GM19455 (cell line): ENCODE data around the gene ANKS1A.
A peak's percentile ranks its signal among the peaks of the same experiment; 100 is the strongest.
"Not testable (repeated sequence)": the region's sequence is repeated elsewhere in the genome, so short reads cannot be mapped to it uniquely, and the experiment has no call there.

Source experiments
- ATAC-seq: cut with Tn5 transposase; IDR thresholded peaks from one replicate; pipeline ENCODE4 v1.9.1; 2021; ENCODE audit not compliant: unreplicated experiment

The ANKS1A gene

DNA sequence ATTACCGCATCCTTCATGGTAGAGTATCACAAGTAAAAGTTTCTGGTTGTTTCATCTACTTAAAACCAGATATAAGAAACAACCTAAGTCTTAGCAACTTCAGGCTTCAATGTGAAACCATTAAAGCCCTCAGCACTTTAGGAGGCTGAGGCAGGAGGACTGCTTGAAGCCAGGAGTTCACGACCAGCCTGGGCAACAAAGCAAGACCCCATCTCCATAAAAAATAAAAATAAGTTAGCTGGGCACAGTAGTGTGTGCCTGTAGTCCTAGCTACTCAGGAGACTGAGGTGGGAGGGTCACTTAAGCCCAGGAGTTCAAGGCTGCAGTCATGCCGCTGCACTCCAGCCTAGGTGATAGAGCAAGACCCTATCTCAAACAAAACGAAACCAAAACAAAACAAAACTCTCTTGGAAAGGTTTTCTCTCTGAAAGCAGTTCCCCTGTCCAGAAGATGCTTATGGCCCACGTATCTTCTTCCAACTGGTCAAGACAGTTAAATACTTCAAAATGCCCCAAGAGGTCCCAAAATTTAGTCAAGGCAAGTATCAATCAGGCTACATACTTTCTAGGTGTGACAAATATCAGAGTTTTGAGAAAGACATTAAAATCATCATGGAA lies 11.1 kb upstream of the ANKS1A start:
- ATAC-seq: no peak

DNA sequence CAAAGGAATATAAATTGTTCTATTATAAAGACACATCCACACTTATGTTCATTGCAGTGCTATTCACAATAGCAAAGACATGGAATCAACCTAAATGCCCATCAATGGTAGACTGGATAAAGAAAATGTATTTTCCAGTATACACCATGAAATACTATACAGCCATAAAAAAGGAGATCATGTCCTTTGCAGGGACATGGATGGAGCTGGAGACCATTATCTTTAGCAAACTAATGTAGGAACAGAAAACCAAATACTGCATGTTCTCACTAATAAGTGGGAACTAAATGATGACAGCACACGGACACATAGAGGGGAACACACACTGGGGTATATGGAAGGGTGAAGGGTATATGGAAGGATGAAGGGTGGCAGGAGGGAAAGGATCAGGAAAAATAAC lies 5.0 kb upstream of the ANKS1A start:
- ATAC-seq: not testable (repeated sequence)

DNA sequence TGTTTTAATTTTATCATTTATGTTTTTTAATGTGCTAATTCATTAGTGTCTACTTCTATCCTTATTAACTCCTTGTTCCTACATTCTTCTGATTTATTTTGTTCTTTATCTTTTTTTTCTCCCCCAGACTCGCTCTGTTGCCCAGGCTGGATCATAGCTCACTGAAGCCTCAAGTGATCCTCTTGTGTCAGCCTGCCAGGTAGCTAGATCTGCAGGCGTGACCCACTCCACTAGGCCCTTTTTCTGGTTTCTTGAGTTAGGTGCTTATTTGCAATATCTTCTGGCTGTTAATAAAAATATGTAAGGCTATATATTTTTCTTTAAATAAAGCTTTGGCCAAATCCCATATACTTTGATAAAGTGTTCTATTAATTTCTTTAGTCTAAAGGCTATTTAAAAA lies 4.1 kb upstream of the ANKS1A start:
- ATAC-seq: no peak

DNA sequence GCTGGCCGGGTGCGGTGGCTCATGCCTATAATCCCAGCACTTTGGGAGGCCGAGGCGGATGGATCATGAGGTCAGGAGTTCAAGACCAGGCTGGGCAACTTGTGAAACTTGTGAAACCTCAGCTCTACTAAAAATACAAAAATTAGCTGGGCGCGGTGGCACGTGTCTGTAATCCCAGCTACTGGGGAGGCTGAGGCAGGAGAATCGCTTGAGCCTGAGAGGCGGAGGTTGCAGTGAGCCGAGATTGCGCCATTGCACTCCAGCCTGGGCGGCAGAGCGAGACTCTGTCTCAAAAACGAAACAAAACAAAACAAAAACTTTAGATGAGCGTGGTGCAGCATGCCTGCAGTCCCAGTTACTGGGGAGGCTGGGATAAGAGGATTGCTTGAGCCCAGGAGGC lies 3.2 kb upstream of the ANKS1A start:
- ATAC-seq: not testable (repeated sequence)

DNA sequence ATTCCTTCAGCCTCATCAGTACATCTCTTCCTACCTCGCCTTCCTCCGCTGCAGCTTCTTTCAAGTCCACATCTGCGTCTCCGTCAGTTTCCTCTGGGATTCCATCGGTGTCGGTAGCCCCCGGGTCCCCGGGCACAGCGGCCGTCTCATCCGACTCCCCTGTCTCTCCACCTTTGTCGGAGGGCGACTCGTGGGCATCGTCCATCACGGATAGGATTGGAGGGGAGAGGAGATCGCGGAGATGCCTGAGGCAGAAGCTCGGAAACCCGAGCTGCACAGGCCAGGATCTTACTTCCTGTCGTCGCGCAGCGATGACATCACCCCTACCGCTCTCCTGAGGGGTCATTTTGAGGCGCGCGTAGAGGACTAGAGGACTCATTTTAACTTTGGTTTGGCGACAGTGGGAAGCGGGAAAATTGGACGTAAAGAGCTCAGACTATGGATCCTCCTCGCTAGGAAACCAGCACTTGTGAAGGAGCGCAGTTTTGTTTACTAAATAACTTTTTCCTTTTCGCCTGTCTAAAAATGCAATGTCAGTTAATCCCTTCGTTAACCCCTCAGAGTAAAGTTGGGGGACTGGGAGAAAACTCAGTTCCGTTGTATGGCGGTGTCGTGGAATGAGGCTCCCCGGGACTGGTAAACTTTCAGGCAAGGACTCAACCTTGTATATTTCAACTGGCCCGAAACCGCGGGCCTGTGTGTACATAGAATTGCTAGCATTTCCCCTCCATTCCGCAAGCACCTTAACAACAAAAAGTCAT lies 1.1 kb upstream of the ANKS1A start, which contains the start of gene TAF11:
Gene TAF11, minus strand, starts transcription at position 290 of the 761 bp plus-strand sequence. Its CDS starts 85 bp downstream, at position 205.
- ATAC-seq: peak; percentile 66

DNA sequence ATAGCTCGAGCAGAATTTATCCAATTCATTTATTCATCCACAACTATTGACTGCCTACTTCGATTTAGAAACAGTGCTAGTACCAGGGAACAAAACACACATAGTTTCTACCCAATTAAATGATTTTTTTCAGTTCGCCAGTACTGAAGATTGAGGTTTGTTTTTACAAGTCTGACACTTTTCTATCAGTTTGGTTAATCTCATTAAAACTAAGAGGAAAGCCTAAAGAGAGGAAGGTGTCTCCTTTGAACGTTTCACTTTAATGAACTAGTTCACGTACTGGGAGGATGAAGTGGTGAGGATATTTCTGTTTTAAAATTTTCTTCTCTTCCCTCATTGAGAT lies 570 bp upstream of the ANKS1A start:
- ATAC-seq: no peak

DNA sequence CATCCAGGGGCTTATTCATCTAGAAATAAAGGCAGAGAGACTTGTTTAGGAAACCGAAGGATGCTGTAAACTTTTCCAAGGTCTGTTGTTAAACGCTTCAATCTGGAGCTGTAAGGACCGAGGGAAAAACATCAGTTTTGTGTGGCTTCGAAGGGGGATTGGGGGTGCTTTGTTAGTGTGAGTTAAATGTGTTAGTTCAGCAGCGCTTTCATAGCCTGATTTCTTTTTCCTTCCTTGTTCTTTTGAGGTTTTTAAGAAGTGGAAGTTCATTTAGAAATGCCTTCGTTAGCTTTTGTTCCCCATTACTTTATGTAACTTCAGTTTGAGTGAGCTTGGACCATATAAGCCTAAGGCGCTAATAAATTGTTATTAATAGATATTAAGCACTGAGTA lies 1.5 kb downstream of the ANKS1A start:
- ATAC-seq: no peak

DNA sequence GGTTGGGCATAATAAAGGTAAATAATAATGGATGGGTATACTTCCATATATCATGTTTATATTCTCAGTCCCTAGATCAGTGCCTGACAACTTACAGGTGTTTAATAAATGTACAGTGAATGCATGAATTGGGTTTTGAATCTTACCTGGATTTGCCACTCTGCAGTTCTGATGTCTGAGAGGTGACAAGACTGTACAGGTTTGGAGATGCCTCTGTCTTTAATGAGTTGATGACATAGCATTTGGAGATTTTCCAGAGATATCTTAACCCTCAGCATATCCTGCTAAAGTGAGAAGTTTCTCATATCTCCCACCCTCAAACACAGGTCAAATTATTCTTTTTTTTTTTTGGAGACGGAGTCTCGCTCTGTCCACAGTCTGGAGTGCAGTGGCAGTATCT lies 2.2 kb downstream of the ANKS1A start:
- ATAC-seq: no peak

DNA sequence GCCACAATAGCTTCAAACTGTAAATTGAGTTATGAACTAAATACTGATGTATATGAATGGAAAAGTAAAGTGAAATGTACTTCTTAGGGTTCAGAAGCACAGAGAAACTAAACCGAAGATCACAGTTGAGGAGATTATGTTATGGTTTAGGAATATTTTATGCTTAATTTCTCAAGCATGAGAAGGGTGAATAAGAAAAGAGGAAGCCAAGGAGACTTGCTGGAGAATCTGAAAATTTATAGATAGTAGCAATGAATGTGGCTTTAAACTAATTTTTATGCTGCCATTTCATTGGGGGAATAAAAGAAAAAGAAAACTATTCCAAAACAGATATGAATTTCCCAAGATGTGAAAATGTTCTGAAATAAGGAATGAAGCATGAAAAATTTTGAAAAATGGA lies 5.6 kb downstream of the ANKS1A start:
- ATAC-seq: no peak

DNA sequence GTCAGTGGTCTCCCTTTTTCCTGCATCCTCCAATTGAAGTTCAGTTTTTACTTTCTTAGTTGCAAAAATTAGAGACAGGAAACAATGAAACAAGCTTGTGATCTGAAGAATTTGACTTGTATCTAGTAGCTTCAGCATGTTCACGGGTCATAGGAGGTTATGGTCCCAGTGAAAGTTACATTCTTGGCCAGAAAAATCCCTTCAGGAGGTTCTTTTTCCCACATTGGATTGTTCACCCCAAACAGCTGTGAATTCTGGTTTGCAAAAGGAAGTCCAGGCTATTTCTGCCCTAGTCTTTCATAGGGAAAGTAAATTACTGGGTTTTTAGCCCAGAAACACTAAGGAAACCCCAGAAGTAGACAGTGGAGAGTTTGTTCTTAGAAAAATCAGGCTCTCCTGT lies 8.1 kb downstream of the ANKS1A start:
- ATAC-seq: no peak

DNA sequence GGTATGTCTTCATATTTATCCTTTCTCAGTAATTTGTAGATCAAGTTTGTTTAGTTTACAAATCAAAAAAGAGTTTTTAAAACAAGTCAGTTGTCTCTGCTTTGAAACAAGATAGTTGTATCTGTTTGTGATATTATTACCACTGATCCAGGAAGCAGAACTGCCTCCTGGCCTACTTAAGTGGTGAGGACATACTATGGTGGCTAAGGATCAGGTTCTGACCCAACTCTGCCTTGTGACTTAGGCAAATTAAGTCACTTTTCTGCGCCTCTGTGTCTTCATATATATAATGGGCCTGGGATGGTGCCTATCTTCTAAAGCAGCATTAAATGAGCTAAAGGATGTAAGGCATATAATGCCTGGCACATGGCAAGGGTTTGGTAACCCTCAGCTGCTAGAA lies 8.7 kb downstream of the ANKS1A start:
- no peak for ATAC-seq

DNA sequence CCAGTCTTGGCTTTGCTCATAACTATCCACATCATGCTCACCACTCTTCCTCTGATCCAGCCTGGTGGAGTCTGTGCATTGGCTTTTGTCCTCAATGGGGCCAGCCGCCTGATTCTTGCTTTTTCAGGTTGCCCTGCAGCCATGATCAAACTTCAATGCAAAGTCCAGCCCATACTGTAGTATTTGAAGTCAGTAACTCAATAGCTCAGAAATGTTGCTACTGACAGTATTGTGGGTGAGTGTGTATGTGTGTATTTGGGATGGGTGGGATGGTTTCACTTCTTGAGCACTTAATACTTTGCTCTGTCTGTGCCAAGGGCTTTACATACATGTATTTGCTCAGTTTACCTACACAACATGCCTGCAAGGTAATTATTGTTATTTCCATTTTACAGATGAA lies 10.7 kb downstream of the ANKS1A start:
- not testable (repeated sequence) for ATAC-seq

DNA sequence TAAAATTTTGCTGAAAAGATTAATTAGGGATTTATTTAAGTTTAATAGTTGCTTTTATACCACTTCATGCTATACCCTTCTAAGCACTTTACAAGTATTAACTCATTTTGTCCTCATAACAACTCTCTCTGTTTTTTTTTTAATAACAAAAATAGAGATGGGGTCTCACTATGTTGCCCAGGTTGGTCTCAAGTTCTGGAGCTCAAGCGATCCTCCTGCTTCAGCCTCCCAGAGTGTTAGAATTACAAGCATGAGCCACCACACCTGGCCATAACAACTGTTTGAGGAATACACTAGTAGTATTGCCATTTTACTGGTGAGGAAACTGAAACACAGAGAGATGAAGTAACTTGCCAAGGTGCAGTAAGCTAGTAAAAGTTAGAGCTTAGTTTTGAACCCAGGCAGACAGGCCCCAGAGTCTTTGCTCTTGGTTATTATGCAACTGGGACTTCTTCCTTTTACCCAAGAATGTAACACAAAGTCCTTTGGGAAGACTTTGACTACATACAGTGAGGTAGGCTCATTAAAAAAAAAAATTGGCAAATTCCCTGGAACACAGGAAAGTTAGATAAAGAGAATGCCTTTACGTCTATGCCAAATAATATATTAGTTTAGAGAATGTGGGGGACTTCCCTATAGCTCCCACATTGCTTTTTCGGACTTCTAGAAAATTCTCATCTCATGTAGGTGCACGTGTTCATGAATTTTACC lies 11.4 kb downstream of the ANKS1A start:
- ATAC-seq: no peak

DNA sequence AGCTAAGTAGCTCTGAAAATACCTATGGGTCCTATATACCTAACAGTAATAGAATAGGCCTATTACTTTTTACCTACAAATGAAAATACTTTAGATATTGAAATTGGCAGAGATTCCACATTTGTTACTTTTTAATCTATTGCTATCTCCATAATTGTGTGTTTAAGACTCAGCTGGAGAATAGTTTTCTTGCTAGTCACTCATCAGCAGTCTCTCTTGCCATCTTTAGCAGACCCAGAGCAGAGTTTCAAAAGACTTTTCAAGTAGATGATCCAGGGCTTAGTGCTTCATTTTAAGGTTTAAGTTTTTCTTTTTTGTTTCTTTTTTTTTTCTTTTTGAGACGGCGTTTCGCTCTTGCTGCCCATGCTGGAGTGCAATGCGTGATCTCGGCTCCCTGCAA lies 12.9 kb downstream of the ANKS1A start:
- ATAC-seq: no peak

DNA sequence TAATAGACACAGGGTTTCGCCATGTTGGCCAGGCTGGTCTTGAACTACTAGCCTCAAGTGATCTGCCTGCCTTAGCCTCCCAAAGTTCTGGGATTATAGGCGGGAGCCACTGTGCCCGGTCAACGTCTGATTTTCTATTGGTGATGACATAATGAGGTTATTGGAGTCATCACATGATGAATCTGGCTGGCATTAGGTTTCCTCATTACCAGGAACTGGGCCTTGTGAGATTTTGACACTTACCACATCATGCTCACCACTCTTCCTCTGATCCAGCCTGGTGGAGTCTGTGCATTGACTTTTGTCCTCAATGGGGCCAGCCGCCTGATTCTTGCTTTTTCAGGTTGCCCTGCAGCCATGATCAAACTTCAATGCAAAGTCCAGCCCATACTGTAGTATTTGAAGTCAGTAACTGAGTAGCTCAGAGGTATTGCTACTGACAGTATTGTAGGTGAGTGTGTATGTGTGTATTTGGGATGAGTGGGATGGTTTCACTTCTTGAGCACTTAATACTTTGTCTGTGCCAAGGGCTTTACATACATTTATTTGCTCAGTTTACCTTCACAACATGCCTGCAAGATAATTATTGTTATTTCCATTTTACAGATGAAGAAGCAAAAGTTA lies 16.0 kb downstream of the ANKS1A start:
- ATAC-seq: no peak

DNA sequence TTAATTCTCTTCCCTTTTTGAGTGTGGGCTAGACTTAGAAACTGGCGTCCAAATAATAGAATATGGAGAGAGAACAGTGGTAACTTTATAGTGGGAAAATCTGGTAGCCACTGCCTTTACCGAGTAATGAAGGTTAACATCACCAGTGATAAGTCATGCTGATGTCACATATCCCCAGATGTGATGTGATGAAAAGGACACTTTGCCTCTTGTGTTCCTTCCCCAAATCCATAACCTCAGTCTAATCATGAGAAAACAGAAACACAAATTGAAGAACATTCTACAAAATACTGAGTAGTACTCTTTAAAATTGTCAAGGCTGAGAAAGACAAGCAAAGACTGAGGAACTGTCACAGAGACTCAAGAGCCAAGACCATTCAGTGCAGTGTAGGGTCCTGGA lies 17.8 kb downstream of the ANKS1A start:
- ATAC-seq: no peak

DNA sequence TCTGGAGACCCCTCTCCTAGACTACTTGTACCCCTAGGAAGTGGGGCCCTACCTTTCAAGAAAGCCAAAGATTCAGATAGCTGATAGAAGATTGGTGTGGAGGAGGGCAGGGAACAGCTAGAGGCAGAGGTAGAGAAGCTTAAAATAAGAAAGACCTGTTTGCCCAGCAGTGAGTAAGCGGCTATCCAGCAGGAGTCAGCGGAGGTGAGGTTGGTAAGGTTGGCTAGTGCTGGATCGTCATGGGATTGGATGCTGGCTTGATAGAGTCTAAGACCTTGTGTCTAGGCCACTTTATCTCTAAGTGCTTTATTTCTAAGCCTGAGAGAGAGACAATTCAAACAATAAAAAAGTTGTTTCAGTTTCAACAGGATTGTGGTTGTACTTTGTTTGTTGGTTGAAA lies 19.1 kb downstream of the ANKS1A start:
- ATAC-seq: no peak

DNA sequence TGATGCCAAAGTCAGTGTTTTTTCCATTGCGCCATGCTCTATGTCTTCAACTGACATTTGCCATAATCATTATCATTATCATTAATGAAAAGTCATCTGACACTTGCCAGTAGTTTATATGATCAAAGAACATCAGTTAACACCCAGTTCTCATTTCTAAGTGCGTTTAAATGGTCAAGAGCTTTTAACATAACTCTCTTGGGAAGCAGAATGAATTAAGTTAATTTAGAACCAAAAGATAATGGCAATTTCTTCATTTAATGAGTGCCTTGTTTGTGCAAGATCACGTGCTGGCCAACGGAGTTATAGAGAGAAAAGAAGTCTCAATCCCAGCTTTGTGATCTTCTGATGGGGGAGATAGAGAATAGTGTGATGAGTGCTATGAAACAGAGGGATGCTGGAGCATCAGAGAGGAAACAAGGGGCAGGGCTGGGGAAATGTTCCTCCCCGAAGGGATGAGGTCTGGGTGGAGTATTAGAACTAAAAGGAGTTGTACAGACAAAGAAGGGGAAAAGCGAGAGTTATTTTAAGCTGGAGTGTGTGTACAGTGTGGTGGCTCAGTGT lies 20.3 kb downstream of the ANKS1A start:
- ATAC-seq: no peak

DNA sequence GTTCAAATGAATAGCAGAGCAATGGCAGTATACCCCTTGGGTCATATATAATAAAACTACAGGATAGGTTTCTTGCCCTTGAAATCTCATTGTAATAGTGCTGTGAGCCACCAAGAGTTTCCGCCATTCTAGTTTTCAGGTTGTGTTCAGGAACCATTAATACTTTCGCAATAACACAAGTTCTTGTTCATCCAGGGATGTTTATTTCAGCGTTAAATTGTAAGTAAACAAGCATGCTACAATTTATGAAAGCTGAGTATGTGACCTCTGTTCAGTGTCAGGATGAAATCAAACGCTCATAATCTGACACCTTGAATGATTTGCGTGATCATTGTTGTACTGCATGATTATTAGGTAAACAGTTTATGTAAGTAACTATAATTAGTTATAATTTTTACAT lies 22.8 kb downstream of the ANKS1A start:
- ATAC-seq: no peak

DNA sequence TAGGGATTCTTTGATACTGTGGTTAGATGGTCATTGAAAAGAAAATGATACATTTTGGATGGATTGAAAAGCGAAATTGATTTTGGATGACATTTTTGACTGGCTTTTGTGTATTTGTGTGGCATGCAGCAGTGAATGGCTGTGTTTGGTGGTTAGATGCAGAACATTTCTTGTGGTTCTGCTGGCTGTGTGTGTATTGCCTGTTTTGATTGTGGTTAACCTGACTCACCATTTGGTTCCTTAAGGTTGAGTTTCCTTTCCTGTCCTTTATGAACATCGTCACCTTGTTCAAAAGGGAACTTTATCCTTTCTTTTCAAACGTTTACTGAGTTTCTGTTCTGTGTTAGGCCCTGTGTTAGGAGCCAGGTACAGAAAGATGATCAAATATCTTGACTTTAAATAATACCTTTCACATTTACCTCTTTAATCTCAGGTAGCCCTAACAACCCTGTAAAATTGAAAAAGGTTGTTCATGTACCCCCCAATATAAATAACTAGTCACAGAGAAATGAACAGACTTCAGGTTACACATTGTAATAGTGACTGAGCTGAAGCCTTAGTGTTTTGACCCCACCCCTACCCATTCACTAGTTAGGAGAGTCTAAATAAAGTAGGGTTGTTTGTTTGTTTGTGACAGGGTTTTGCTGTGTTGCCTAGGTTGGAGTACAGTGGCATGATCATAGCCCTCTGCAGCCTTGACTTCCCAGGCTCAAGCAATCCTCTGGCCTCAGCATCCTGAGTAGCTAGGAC lies 23.8 kb downstream of the ANKS1A start:
- ATAC-seq: no peak

DNA sequence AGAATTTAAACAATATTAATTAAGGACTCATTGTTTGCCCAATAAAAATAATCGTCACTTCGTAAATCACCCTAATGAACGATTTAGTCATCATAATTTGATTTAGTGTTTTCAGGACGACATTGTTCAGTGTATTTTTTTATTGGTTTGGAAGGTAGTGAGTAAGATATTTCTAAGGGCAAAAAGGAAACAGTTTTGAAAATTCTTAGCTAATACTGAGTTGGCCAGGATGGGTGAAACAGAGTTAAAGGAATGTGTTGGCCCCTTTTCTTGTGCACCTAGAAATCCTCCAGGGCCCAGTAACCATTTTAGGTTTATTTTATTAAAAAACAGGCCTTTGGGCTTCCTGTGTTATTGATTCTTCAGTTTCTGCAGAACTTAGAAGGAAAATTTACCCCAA lies 25.3 kb downstream of the ANKS1A start:
- ATAC-seq: no peak
